GM19455 (cell line): Measurements from ENCODE around the gene TSC1.
"Not testable (repeated sequence)": the region's sequence is repeated elsewhere in the genome, so short reads cannot be mapped to it uniquely, and the experiment has no call there.

Experiments
- ATAC-seq: cut with Tn5 transposase; IDR thresholded peaks from one replicate; pipeline ENCODE4 v1.9.1; 2021; ENCODE audit not compliant: unreplicated experiment

The TSC1 gene

GRCh38 chr9:132978112-132978450 is 33.7 kb upstream of the TSC1 start:
- ATAC-seq = no peak

- ATAC-seq = no peak
Measured at GRCh38 chr9:132976571-132976970, 32.2 kb upstream of the TSC1 start.

- ATAC-seq = no peak
Measured at GRCh38 chr9:132975961-132976360, 31.5 kb upstream of the TSC1 start.

- ATAC-seq = no peak
Measured at GRCh38 chr9:132973713-132974112, 29.3 kb upstream of the TSC1 start.

- ATAC-seq = no peak
Measured at GRCh38 chr9:132973166-132973565, 28.8 kb upstream of the TSC1 start.

GRCh38 chr9:132970324-132971062 is 26.1 kb upstream of the TSC1 start:
- no peak for ATAC-seq

GRCh38 chr9:132969783-132970182 is 25.4 kb upstream of the TSC1 start:
- no peak for ATAC-seq

- ATAC-seq = not testable (repeated sequence)
Measured at GRCh38 chr9:132967908-132968307, 23.5 kb upstream of the TSC1 start.

GRCh38 chr9:132965478-132965877 is 21.1 kb upstream of the TSC1 start:
- no peak for ATAC-seq

- no peak for ATAC-seq
Measured at GRCh38 chr9:132961002-132961401, 16.6 kb upstream of the TSC1 start.

- no peak for ATAC-seq
Measured at GRCh38 chr9:132957805-132958204, 13.4 kb upstream of the TSC1 start.

- ATAC-seq = no peak
Measured at GRCh38 chr9:132955768-132956167, 11.4 kb upstream of the TSC1 start.

- ATAC-seq = no peak
Measured at GRCh38 chr9:132955123-132955522, 10.7 kb upstream of the TSC1 start.

GRCh38 chr9:132949709-132950108 is 5.3 kb upstream of the TSC1 start:
- no peak for ATAC-seq

GRCh38 chr9:132948482-132949050 is 4.2 kb upstream of the TSC1 start:
- ATAC-seq = no peak

GRCh38 chr9:132947756-132948155 is 3.3 kb upstream of the TSC1 start:
- ATAC-seq = no peak

- no peak for ATAC-seq
Measured at GRCh38 chr9:132946631-132947295, 2.3 kb upstream of the TSC1 start.

- ATAC-seq = no peak
Measured at GRCh38 chr9:132946211-132946610, 1.8 kb upstream of the TSC1 start.

- ATAC-seq = no peak
Measured at GRCh38 chr9:132945186-132946130, 1.0 kb upstream of the TSC1 start.

GRCh38 chr9:132943651-132944293 is 644 bp downstream of the TSC1 start:
- peak; percentile 10 for ATAC-seq
